H9 (cell line): ENCODE results near the gene ACCSL. TPM values are rescaled to one million over a fixed set of nuclear protein-coding genes. Genes with fewer than 3 reads are reported as not detected.

Source experiments
- DNase-seq: peaks from one replicate; pipeline ENCODE4 v3.0.0-alpha.2; 2017
- H2AFZ ChIP-seq: one replicate; pipeline ENCODE4 v1.6.1; 2013; ENCODE audit warnings: mild to moderate bottlenecking, low read length, control low read depth, moderate library complexity
- H2AK5ac ChIP-seq: 2 replicates; pipeline ENCODE4 v1.6.1; 2013; ENCODE audit warnings: low read length, control low read depth, mixed read lengths; ENCODE audit not compliant: insufficient read length
- H2BK120ac ChIP-seq: one replicate; pipeline ENCODE4 v1.6.1; 2013; ENCODE audit warnings: low read depth, mild to moderate bottlenecking, low read length, control low read depth, inconsistent platforms; ENCODE audit not compliant: poor library complexity, severe bottlenecking
- H2BK12ac ChIP-seq: 2 replicates; pipeline ENCODE4 v1.6.1; 2013; ENCODE audit warnings: low read length, control low read depth, mixed read lengths, low read depth; ENCODE audit not compliant: insufficient read length
- H2BK15ac ChIP-seq: 2 replicates; pipeline ENCODE4 v1.6.1; 2013; ENCODE audit warnings: low read depth, low read length, control low read depth
- H2BK20ac ChIP-seq: one replicate; pipeline ENCODE4 v1.6.1; 2013; ENCODE audit warnings: low read depth, mild to moderate bottlenecking, low read length, control low read depth, inconsistent platforms; ENCODE audit not compliant: poor library complexity, severe bottlenecking
- H2BK5ac ChIP-seq: 2 replicates; pipeline ENCODE4 v1.6.1; 2013; ENCODE audit warnings: low read length, control low read depth, mixed read lengths; ENCODE audit not compliant: insufficient read length
- H3K14ac ChIP-seq: 2 replicates; pipeline ENCODE4 v1.6.1; 2013; ENCODE audit warnings: low read length, control low read depth; ENCODE audit not compliant: insufficient read depth
- H3K18ac ChIP-seq: 2 replicates; pipeline ENCODE4 v1.6.1; 2013; ENCODE audit warnings: low read depth, mild to moderate bottlenecking, mixed read lengths, low read length, control low read depth; ENCODE audit not compliant: insufficient read length
- H3K23ac ChIP-seq: 2 replicates; pipeline ENCODE4 v1.6.1; 2013; ENCODE audit warnings: low read length, control low read depth, mixed read lengths, low read depth; ENCODE audit not compliant: insufficient read length
- H3K23me2 ChIP-seq: 2 replicates; pipeline ENCODE4 v1.6.1; 2013; ENCODE audit warnings: low read depth, mild to moderate bottlenecking, mixed read lengths, low read length, control low read depth; ENCODE audit not compliant: insufficient read length, poor library complexity, severe bottlenecking
- H3K27ac ChIP-seq: 2 replicates; pipeline ENCODE4 v1.5.1; 2013; ENCODE audit warnings: low read length, control low read depth, mixed read lengths, low read depth; ENCODE audit not compliant: insufficient read length
- H3K27me3 ChIP-seq: 2 replicates; pipeline ENCODE4 v1.6.1; 2013; ENCODE audit warnings: low read length, control low read depth, inconsistent platforms; ENCODE audit not compliant: insufficient read depth
- H3K4ac ChIP-seq: 2 replicates; pipeline ENCODE4 v1.6.1; 2013; ENCODE audit warnings: low read depth, mild to moderate bottlenecking, control low read depth, inconsistent platforms, low read length, moderate library complexity
- H3K4me1 ChIP-seq: 2 replicates; pipeline ENCODE4 v1.6.1; 2013; ENCODE audit warnings: low read length, control low read depth, inconsistent platforms; ENCODE audit not compliant: insufficient read depth
- H3K4me2 ChIP-seq: 2 replicates; pipeline ENCODE4 v1.6.1; 2013; ENCODE audit warnings: low read length, control low read depth, mixed read lengths; ENCODE audit not compliant: insufficient read length, insufficient read depth
- H3K56ac ChIP-seq: 2 replicates; pipeline ENCODE4 v1.6.1; 2013; ENCODE audit warnings: low read depth, mild to moderate bottlenecking, mixed read lengths, low read length, control low read depth; ENCODE audit not compliant: insufficient read length
- H3K79me1 ChIP-seq: 2 replicates; pipeline ENCODE4 v1.6.1; 2013; ENCODE audit warnings: low read depth, mild to moderate bottlenecking, moderate library complexity, low read length, control low read depth, inconsistent platforms; ENCODE audit not compliant: insufficient read depth, poor library complexity, severe bottlenecking
- H3K79me2 ChIP-seq: 2 replicates; pipeline ENCODE4 v1.6.1; 2013; ENCODE audit warnings: low read length, control low read depth, inconsistent platforms; ENCODE audit not compliant: insufficient read depth
- H3K9ac ChIP-seq: 2 replicates; pipeline ENCODE4 v1.6.1; 2013; ENCODE audit warnings: low read length, control low read depth, mixed read lengths; ENCODE audit not compliant: insufficient read length; ENCODE audit errors: extremely low read depth
- H3K9me3 ChIP-seq: one replicate; pipeline ENCODE4 v1.6.1; 2013; ENCODE audit warnings: low read depth, low read length, inconsistent platforms; ENCODE audit not compliant: control insufficient read depth
- H3T11ph ChIP-seq: one replicate; pipeline ENCODE4 v1.6.1; 2013; ENCODE audit warnings: mild to moderate bottlenecking, low read length, control low read depth, inconsistent platforms
- H4K20me1 ChIP-seq: one replicate; pipeline ENCODE4 v1.6.1; 2013; ENCODE audit not compliant: control insufficient read depth, insufficient read length, insufficient read depth
- H4K5ac ChIP-seq: 2 replicates; pipeline ENCODE4 v1.6.1; 2013; ENCODE audit warnings: low read depth, mild to moderate bottlenecking, mixed read lengths, low read length, control low read depth; ENCODE audit not compliant: insufficient read length
- H4K8ac ChIP-seq: replicated peaks from 2 replicates; pipeline ENCODE4 v1.6.1; 2013; ENCODE audit warnings: low read length, control low read depth, mixed read lengths, low read depth; ENCODE audit not compliant: insufficient read length
- H4K91ac ChIP-seq: 2 replicates; pipeline ENCODE4 v1.6.1; 2013; ENCODE audit warnings: low read depth, mild to moderate bottlenecking, moderate library complexity, mixed read lengths, low read length, control low read depth; ENCODE audit not compliant: insufficient read length
- H3K27ac Mint-ChIP-seq, 3 experiments: 2 replicates in 2 of 3; 3 replicates in 1 of 3; pipeline ENCODE4 v1.8.0; 2020 to 2021; ENCODE audit warnings: mixed read lengths in 3 of 3, mild to moderate bottlenecking in 1 of 3, moderate library complexity in 1 of 3
- H3K27me3 Mint-ChIP-seq: 2 replicates; pipeline ENCODE4 v1.8.0; 2021; ENCODE audit warnings: low read depth, mild to moderate bottlenecking, moderate library complexity, mixed read lengths
- H3K36me3 Mint-ChIP-seq, 3 experiments: 2 replicates in 2 of 3; 3 replicates in 1 of 3; pipeline ENCODE4 v1.8.0; 2020 to 2021; ENCODE audit warnings: low read depth in 3 of 3, mixed read lengths in 3 of 3; ENCODE audit not compliant: insufficient read depth in 1 of 3
- H3K4me1 Mint-ChIP-seq, 2 experiments: 2 replicates each; pipeline ENCODE4 v1.8.0; 2020; ENCODE audit warnings: mixed read lengths in 2 of 2
- H3K4me3 Mint-ChIP-seq, 2 experiments: 2 replicates in 1 of 2; 3 replicates in 1 of 2; pipeline ENCODE4 v1.8.0; 2020 to 2021; ENCODE audit warnings: mild to moderate bottlenecking in 2 of 2, mixed read lengths in 2 of 2, moderate library complexity in 1 of 2
- H3K9me3 Mint-ChIP-seq, 2 experiments: 2 replicates in 1 of 2; 3 replicates in 1 of 2; pipeline ENCODE4 v1.8.0; 2020; ENCODE audit warnings: mild to moderate bottlenecking in 2 of 2, mixed read lengths in 2 of 2, moderate library complexity in 1 of 2
- CTCF ChIP-seq: fragments of 200-600 bp; sonication (generic); conservative IDR thresholded peaks from 3 replicates; pipeline ENCODE4 v1.8.0; 2021; ENCODE audit warnings: antibody characterized with exemption, mild to moderate bottlenecking
- whole genome bisulfite sequencing: extraction: QIAGEN DNeasy Blood & Tissue Kit; methylation state at CpG from one replicate; pipeline ENCODE4 v1.1.7; 2013; ENCODE audit warnings: missing lambda C conversion rate, low lambda C conversion rate, mixed read lengths; ENCODE audit not compliant: insufficient read length; ENCODE audit errors: extremely low coverage; 5-methylcytosine and 5-hydroxymethylcytosine counted together
- total RNA-seq: library from RNA; stranded (reverse); gene quantifications from 2 replicates; pipeline ENCODE4 v1.2.1, GENCODE V29; 2021

Gene ACCSL
- total RNA-seq, 1 experiment from 2014 or later, result not detected

- no peak overlapping the region for H2BK15ac ChIP-seq
- no peak overlapping the region for H2BK20ac ChIP-seq
- no peaks in the 10 kb centered on the region for H3K9me3 ChIP-seq
- H3T11ph ChIP-seq, result no peak overlapping the region
- no peak overlapping the region for H3K23ac ChIP-seq
- no peak overlapping the region for H2BK12ac ChIP-seq
- H3K14ac ChIP-seq, result no peak overlapping the region
- H3K27me3 ChIP-seq, result no peaks in the 10 kb centered on the region
- DNase-seq, result no peak
- no peak overlapping the region for H3K4ac ChIP-seq
- H3K18ac ChIP-seq, result no peak overlapping the region
- Mint-ChIP-seq H3K9me3 (no peaks in the 10 kb centered on the region), H3K36me3 (peaks cover 0 to 5% (median 1%) of the 10 kb centered on the region in 3 experiments; a peak in 4 of 7 replicates), H3K4me3 (no peak overlapping the region), H3K27ac (no peak overlapping the region; a peak in 1 of 7 replicates), H3K27me3 (no peaks in the 10 kb centered on the region; the same call in 1 of the 2 replicates), H3K4me1 (peaks cover 22 to 24% of the 10 kb centered on the region in 2 experiments)
- H4K20me1 ChIP-seq, result no peaks in the 10 kb centered on the region
- no peak overlapping the region for H3K27ac ChIP-seq
- no peak for TF ChIP-seq CTCF
- no peak overlapping the region for H2BK5ac ChIP-seq
- no peaks in the 10 kb centered on the region for H3K4me1 ChIP-seq
- H4K5ac ChIP-seq, result no peak overlapping the region
- no peak overlapping the region for H4K8ac ChIP-seq
- no peak overlapping the region for H3K9ac ChIP-seq
- H3K79me1 ChIP-seq, result no peaks in the 10 kb centered on the region
- no peaks in the 10 kb centered on the region for H3K23me2 ChIP-seq
- no peak overlapping the region for H2BK120ac ChIP-seq
- H2AFZ ChIP-seq, result no peak overlapping the region
- H2AK5ac ChIP-seq, result no peak overlapping the region
- H4K91ac ChIP-seq, result no peak overlapping the region
- H3K79me2 ChIP-seq, result no peaks in the 10 kb centered on the region
- no peak overlapping the region for H3K4me2 ChIP-seq
- no CpG with 5 or more reads among the region's 5 CpGs for WGBS
- H3K56ac ChIP-seq, result no peak overlapping the region
Observed at GRCh38 chr11:44078794-44079193, 31.0 kb downstream of the ACCSL start.
